Pericardium fibroblast (primary cell): ENCODE results near the gene IL16. TPM values are rescaled to one million over a fixed set of nuclear protein-coding genes. Genes with fewer than 3 reads are reported as not detected.

ENCODE experiments used
- total RNA-seq: library from RNA; depleted of rRNA; stranded (reverse); fragments of >200 nt; gene quantifications from 2 replicates; pipeline ENCODE4 v1.2.3, GENCODE V29; 2015

The IL16 gene
- total RNA-seq, result 6.0 and 6.7 TPM in 2 replicates

DNA sequence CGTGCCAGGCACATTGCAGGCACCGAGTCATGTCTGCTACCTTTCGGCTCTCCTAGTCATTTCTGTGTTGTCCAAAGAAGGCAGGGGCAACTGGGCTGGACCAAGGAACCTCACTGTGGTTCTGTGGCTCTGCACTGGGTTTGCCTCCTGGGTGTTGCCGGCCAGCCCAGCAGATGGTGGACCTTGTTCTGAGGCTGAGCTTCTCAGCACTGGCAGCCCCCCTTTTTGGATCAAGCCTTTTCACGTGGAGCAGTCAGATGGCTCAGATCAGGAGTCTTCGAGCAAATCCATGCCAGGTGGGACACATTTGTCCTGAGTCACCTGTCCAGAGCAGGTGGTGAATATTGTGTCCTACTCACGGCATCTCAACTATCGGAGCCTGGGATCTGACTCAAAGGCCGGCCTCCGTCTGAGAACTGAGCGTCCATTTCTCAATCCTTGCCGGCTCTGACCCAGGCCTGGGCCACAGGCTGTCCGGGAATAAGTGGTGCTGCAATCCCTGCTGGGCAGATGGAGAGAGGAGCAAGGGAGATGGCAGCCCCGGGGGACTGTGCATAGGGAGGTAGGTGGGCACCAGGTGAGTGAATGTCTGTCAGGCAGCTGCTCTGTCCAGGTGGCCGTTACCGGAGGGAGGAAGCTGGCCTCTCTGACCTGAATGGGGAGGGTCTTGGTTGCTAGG lies at the start of gene IL16:
Gene IL16 (plus strand): TSS at position 304 of the 679 bp plus-strand sequence. CDS start 28,521 bp downstream, outside the sequence.

GRCh38 chr15:81323944-81324881 lies 127.5 kb downstream of the IL16 start, which contains the start of gene STARD5:
Gene STARD5 (minus strand): TSS chr15:81324141. CDS start chr15:81324099, 42 bp downstream.

Other genes with a start within 250 kb of the IL16 start
- 20.5 and 22.3 TPM in 2 replicates for gene MESD, start 207.1 kb upstream of the IL16 start, total RNA-seq
- gene TLNRD1, start 196.0 kb upstream of the IL16 start, total RNA-seq, result 15.9 and 27.7 TPM in 2 replicates
- gene CFAP161, start 62.6 kb upstream of the IL16 start, total RNA-seq, result not detected in 2 replicates
- 6.0 and 30.1 TPM in 2 replicates for gene STARD5, start 127.3 kb downstream of the IL16 start, total RNA-seq
- under 0.01 TPM in 1 of 2 replicates, not detected in the other for gene TMC3, start 177.3 kb downstream of the IL16 start, total RNA-seq